ENCODE data around the gene CFB. TPM values are rescaled to one million over a fixed set of nuclear protein-coding genes. Genes with fewer than 3 reads are reported as not detected.

Gene CFB
- polyA plus RNA-seq (2013, experiment 1 of 2), result 0.40 TPM
- polyA plus RNA-seq (2013, experiment 2 of 2), result not detected

- Histone ChIP-seq H3K4me1 (ENCODE audit: insufficient read depth, low read length) (peaks cover 9% of the 10 kb centered on the region; the same call in 1 of the 2 replicates), H3K9ac (ENCODE audit: low read depth, low read length) (no peak within 1 kb of the TSS), H3K27me3 (ENCODE audit: insufficient read depth, low read length) (no peaks in the 10 kb centered on the region), H3K4me3 (ENCODE audit: low read length) (no peak within 1 kb of the TSS), H3K36me3 (ENCODE audit: insufficient read depth, low read length) (no peaks in the 10 kb centered on the region; the same call in 1 of the 2 replicates), H3K9me3 (ENCODE audit: insufficient read depth, low read depth, low read length) (no peaks in the 10 kb centered on the region), H3K27ac (ENCODE audit: low read depth, low read length) (no peak within 1 kb of the TSS)
- 71% methylated on average over 11 of the region's 11 CpGs for WGBS
These were observed at the start of gene CFB for GRCh38 chr6:31945507-31946369. TSS of gene CFB (plus strand) at chr6:31946095. CDS start at chr6:31946222, 127 bp downstream.

DNA sequence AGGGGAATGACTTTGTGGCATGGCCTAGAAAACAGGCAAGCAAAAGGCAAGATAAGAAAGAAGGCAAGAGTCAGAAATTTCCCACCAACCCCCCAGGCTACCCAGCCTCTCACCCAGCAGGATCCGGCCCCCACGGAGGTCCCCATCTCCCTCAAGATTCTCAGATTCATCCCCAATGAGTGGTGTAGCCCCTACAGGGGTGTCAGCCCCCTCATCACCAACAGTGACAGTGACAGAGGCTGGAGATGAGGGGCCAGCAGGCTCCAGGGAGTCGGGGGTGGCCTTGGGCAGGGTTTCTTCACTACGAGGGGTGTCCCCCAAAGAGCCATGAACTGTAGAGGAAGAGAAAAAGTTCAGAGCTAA is 49.4 kb upstream of the CFB start:
- Histone ChIP-seq H3K9ac (ENCODE audit: low read depth, low read length) (peak overlapping the region; percentile 72), H3K9me3 (ENCODE audit: insufficient read depth, low read depth, low read length) (no peaks in the 10 kb centered on the region), H3K27me3 (ENCODE audit: insufficient read depth, low read length) (no peaks in the 10 kb centered on the region), H3K27ac (ENCODE audit: low read depth, low read length) (no peak overlapping the region), H3K36me3 (ENCODE audit: insufficient read depth, low read length) (peaks cover 61% of the 10 kb centered on the region), H3K4me1 (ENCODE audit: insufficient read depth, low read length) (peaks cover 4% of the 10 kb centered on the region; the same call in 1 of the 2 replicates), H3K4me3 (ENCODE audit: low read length) (peak overlapping the region; percentile 90)
- 58% methylated on average over 4 of the region's 4 CpGs for WGBS

GRCh38 chr6:31896856-31897611 is 48.9 kb upstream of the CFB start:
- Histone ChIP-seq H3K4me1 (ENCODE audit: insufficient read depth, low read length) (peaks cover 4% of the 10 kb centered on the region; the same call in 1 of the 2 replicates), H3K27ac (ENCODE audit: low read depth, low read length) (peak overlapping the region; percentile 68; the same call in 1 of the 2 replicates), H3K4me3 (ENCODE audit: low read length) (peak overlapping the region; percentile 90), H3K9ac (ENCODE audit: low read depth, low read length) (peak overlapping the region; percentile 87), H3K36me3 (ENCODE audit: insufficient read depth, low read length) (peaks cover 55% of the 10 kb centered on the region), H3K27me3 (ENCODE audit: insufficient read depth, low read length) (no peaks in the 10 kb centered on the region), H3K9me3 (ENCODE audit: insufficient read depth, low read depth, low read length) (no peaks in the 10 kb centered on the region)
- 2% methylated on average over 46 of the region's 62 CpGs for WGBS

DNA sequence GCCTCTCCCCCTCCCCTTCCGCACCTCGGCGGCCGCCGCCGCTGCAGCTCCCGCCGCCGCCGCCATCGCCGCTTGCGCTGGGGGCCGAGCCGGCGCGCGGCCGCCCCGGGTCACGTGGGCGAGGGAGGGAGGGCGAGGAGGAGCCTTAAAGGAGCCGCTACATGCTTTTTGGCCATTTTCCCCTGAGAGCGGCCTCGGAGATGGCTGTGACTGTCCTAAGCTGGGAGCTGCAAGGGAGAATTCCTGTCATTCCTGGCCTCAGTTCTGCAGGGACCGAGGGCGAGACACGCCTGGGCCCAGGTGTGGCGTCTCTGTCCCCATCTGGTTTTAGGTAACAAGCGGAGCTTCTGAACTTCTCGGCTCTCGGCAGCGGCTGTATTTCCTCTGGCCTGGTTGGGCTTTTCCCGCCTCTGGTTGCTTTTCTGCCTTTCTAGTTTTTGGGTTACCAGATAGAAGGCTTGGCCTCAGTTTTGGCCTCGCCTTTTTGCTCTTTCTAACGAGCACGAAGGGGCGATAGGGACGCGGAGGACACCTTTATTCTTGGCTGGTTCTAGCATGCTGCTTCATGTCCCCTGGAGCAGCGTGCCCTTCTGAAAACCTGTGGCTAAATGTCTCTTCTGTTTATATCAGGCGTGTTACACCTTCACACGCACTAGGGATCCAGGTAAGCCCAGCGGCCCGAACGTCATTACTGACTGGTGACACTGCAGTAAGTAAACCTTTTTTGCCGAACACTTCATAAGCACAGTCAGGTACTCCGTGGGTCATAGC is 48.1 kb upstream of the CFB start, which contains the start of gene EHMT2:
Gene EHMT2, minus strand, starts transcription at position 87 of the 771 bp plus-strand sequence. Its CDS starts 21 bp downstream, at position 66.
- peak within 1 kb of the TSS; percentile 70; the same call in 1 of the 2 replicates for H3K27ac ChIP-seq (ENCODE audit: low read depth, low read length)
- peak within 1 kb of the TSS; percentile 87 for H3K9ac ChIP-seq (ENCODE audit: low read depth, low read length)
- peaks cover 9% of the 10 kb centered on the region for H3K4me1 ChIP-seq (ENCODE audit: insufficient read depth, low read length)
- peak within 1 kb of the TSS; percentile 90 for H3K4me3 ChIP-seq (ENCODE audit: low read length)
- H3K36me3 ChIP-seq (ENCODE audit: insufficient read depth, low read length), result peaks cover 48% of the 10 kb centered on the region
- H3K27me3 ChIP-seq (ENCODE audit: insufficient read depth, low read length), result no peaks in the 10 kb centered on the region
- no peaks in the 10 kb centered on the region for H3K9me3 ChIP-seq (ENCODE audit: insufficient read depth, low read depth, low read length)
- under 1% methylated on average over 49 of the region's 49 CpGs for WGBS

DNA sequence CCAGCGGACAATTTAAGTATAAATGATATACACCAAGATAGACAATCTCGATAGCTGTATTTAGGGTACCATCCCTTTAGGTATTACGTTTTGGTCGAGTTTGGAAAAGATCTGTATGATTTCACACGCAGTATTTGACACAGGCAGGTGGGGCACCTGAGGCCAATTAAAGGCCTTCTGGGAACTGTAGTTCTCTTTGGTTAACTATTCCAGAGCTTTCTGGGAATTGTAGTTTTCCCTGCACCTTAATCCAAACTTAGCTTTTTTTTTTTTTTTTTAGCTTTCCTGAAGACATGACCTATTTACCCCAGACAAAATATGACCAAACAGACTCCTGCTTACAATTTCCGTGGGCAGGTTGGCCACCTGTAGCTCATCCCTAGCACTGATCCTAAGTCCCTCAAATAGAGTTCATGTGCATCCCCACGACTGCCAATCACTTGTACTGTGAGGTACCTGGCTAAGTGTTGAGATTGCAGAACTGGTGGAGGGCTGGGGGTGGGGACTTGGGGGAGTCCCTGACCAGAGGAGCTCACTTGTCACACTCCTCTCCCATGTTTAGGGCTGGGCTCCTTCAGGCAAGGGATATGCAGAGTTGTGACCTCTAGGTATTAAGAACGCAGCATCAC is 47.4 kb upstream of the CFB start:
- peak overlapping the region; percentile 87 for H3K9ac ChIP-seq (ENCODE audit: low read depth, low read length)
- WGBS, result 20% methylated on average over 8 of the region's 8 CpGs
- H3K9me3 ChIP-seq (ENCODE audit: insufficient read depth, low read depth, low read length), result no peaks in the 10 kb centered on the region
- peak overlapping the region; percentile 90 for H3K4me3 ChIP-seq (ENCODE audit: low read length)
- no peaks in the 10 kb centered on the region for H3K27me3 ChIP-seq (ENCODE audit: insufficient read depth, low read length)
- H3K27ac ChIP-seq (ENCODE audit: low read depth, low read length), result no peak overlapping the region
- peaks cover 41% of the 10 kb centered on the region for H3K36me3 ChIP-seq (ENCODE audit: insufficient read depth, low read length)
- peaks cover 9% of the 10 kb centered on the region for H3K4me1 ChIP-seq (ENCODE audit: insufficient read depth, low read length)

DNA sequence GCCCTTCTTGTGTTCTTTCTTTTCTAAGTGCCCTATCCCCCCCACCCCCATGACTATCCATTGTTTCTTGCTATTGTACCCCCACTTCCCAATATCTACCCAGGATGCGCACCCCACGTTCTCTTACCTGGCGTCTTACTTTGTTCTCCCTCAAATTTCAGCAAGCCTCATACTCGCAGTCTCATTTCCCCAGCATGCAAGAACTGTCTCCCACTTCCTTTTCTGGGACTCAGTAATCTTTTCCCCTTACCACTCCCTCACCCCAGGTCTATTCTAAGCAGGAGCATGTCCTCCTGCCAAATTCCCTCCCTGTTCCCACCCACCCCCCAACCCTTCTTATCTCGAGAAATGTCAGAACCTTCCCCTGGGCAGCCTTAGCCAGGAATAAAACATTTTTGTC is 46.7 kb upstream of the CFB start:
- no peak overlapping the region for H3K4me3 ChIP-seq (ENCODE audit: low read length)
- H3K9ac ChIP-seq (ENCODE audit: low read depth, low read length), result no peak overlapping the region
- no peaks in the 10 kb centered on the region for H3K27me3 ChIP-seq (ENCODE audit: insufficient read depth, low read length)
- H3K9me3 ChIP-seq (ENCODE audit: insufficient read depth, low read depth, low read length), result no peaks in the 10 kb centered on the region
- no peak overlapping the region for H3K27ac ChIP-seq (ENCODE audit: low read depth, low read length)
- H3K36me3 ChIP-seq (ENCODE audit: insufficient read depth, low read length), result peaks cover 33% of the 10 kb centered on the region
- H3K4me1 ChIP-seq (ENCODE audit: insufficient read depth, low read length), result peaks cover 9% of the 10 kb centered on the region
- WGBS, result 90% methylated on average over 5 of the region's 5 CpGs

DNA sequence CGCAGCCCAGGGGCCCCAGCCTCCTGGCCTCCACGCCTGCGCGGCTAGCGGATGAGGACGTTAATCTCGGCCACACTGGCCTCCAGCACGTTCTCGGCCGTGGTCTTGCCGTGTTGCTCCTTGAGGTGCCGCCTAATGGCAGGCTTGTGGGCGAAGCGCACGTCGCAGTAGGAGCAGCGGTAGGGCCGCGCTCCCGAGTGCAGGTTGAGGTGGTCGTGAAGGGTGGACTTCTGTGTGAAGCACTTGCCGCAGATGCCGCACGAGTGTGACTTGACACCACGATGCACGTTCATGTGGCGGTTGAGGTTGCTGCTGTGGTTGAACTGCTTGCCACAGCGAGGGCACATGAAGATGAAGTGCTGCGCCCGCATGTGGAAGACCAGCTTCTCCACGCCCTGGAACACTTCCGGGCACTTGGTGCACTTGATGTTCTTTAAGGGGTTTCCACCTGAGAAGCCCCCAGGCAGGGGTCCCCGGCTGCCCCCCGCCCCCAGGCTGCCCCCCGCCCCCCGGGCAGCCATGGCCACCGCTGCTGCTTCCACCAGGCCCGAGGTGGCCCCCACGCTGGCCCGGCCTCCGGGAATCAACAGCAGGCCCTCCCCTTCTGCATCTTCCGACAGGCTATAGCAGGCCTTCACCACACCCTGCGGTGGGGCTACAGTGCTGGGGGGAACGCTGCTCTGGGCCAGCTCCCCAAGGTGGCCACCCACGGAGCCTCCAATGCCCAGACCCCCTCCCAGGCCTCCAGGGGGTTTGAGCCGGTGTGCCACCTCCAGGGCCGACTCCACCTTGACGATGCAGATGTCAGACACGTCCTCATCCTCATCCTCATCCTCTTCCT is 45.8 kb upstream of the CFB start:
- H3K4me1 ChIP-seq (ENCODE audit: insufficient read depth, low read length), result peaks cover 9% of the 10 kb centered on the region
- no peak overlapping the region for H3K9ac ChIP-seq (ENCODE audit: low read depth, low read length)
- 94% methylated on average over 49 of the region's 49 CpGs for WGBS
- no peak overlapping the region for H3K4me3 ChIP-seq (ENCODE audit: low read length)
- H3K36me3 ChIP-seq (ENCODE audit: insufficient read depth, low read length), result peaks cover 25% of the 10 kb centered on the region
- H3K9me3 ChIP-seq (ENCODE audit: insufficient read depth, low read depth, low read length), result no peaks in the 10 kb centered on the region
- no peak overlapping the region for H3K27ac ChIP-seq (ENCODE audit: low read depth, low read length)
- H3K27me3 ChIP-seq (ENCODE audit: insufficient read depth, low read length), result no peaks in the 10 kb centered on the region

GRCh38 chr6:31900917-31901414 is 44.9 kb upstream of the CFB start:
- Histone ChIP-seq H3K9me3 (ENCODE audit: insufficient read depth, low read depth, low read length) (no peaks in the 10 kb centered on the region), H3K36me3 (ENCODE audit: insufficient read depth, low read length) (peaks cover 16% of the 10 kb centered on the region), H3K27ac (ENCODE audit: low read depth, low read length) (peak overlapping the region; percentile 82), H3K9ac (ENCODE audit: low read depth, low read length) (peak overlapping the region; percentile 81), H3K27me3 (ENCODE audit: insufficient read depth, low read length) (no peaks in the 10 kb centered on the region), H3K4me1 (ENCODE audit: insufficient read depth, low read length) (peaks cover 12% of the 10 kb centered on the region), H3K4me3 (ENCODE audit: low read length) (peak overlapping the region; percentile 74)
- WGBS, result 71% methylated on average over 29 of the region's 29 CpGs

- H3K27me3 ChIP-seq (ENCODE audit: insufficient read depth, low read length), result no peaks in the 10 kb centered on the region
- H3K27ac ChIP-seq (ENCODE audit: low read depth, low read length), result peak overlapping the region; percentile 82
- H3K4me3 ChIP-seq (ENCODE audit: low read length), result peak overlapping the region; percentile 74
- H3K4me1 ChIP-seq (ENCODE audit: insufficient read depth, low read length), result peaks cover 14% of the 10 kb centered on the region
- peaks cover 11% of the 10 kb centered on the region; the same call in 1 of the 2 replicates for H3K36me3 ChIP-seq (ENCODE audit: insufficient read depth, low read length)
- 5% methylated on average over 34 of the region's 45 CpGs for WGBS
- H3K9ac ChIP-seq (ENCODE audit: low read depth, low read length), result peak overlapping the region; percentile 81
- H3K9me3 ChIP-seq (ENCODE audit: insufficient read depth, low read depth, low read length), result no peaks in the 10 kb centered on the region
These were observed 44.4 kb upstream of the CFB start for GRCh38 chr6:31901415-31901952.
